OCI-LY1 (cell line): ENCODE data around the gene PLXNA2.

ENCODE experiments used
- EZH2 ChIP-seq: fragments of 200-600 bp; sonication (generic), shearing (Covaris generic); IDR thresholded peaks from 2 replicates; pipeline ENCODE4 v1.8.0; 2017; ENCODE audit warnings: borderline replicate concordance, mixed run types, mild to moderate bottlenecking, antibody characterized with exemption, low read length, moderate library complexity, mixed read lengths
- TF ChIP-seq, protein P1 (sequence below): fragments of 200-600 bp; sonication (generic), shearing (Covaris generic); IDR thresholded peaks from 2 replicates; pipeline ENCODE4 v1.5.1; 2017; ENCODE audit warnings: mild to moderate bottlenecking, antibody characterized with exemption, low read length, moderate library complexity, mixed read lengths

DNA sequence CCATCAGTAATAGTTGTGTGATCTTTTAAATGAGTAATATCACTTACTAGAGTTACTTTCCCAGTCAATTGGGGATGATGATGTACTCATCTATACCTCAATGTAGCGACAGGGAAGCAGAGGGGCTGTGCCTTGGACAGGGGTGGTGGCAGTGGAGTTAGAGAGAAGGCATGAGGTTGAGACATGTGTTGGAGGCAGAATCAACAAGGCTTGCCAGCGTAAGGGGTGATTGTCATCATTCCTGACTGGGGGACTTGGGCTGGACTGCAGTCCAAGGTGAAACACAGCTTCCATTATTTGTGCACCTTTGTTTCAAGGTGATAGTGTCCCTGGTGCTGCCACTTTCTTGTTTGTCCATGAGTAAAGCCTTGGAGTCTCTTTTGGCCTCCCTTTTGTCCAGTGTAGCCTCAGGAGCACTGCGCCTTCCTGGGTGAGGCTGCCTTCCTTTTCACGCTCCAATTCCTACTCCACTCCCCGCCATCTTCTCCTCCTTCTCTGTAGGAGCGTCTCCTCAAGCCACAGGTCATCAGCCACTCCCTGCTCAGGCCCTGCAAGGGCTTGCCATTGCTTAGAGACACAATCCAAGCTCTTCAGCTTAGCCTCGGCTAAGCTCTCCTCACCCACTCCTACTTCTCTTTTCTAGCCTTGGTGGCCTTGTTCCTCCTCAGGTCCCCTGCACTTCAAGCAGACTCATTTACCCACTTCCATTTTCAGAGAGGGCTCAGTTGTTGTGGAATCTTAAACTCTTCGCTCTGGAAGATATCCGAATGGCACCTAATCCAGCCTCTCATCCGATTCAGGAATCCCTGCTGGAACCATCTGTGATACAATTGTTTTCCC, 255.6 kb downstream of the PLXNA2 start:
- TF ChIP-seq, protein P1, sequence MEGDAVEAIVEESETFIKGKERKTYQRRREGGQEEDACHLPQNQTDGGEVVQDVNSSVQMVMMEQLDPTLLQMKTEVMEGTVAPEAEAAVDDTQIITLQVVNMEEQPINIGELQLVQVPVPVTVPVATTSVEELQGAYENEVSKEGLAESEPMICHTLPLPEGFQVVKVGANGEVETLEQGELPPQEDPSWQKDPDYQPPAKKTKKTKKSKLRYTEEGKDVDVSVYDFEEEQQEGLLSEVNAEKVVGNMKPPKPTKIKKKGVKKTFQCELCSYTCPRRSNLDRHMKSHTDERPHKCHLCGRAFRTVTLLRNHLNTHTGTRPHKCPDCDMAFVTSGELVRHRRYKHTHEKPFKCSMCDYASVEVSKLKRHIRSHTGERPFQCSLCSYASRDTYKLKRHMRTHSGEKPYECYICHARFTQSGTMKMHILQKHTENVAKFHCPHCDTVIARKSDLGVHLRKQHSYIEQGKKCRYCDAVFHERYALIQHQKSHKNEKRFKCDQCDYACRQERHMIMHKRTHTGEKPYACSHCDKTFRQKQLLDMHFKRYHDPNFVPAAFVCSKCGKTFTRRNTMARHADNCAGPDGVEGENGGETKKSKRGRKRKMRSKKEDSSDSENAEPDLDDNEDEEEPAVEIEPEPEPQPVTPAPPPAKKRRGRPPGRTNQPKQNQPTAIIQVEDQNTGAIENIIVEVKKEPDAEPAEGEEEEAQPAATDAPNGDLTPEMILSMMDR = no peak
- no peak for TF ChIP-seq EZH2
